HepG2 (cell line): Measurements from ENCODE around the gene UNKL. TPM values are rescaled to one million over a fixed set of nuclear protein-coding genes. Genes with fewer than 3 reads are reported as not detected.

Experiments
- CREB3 ChIP-seq: sonication (generic); formaldehyde crosslinking; IDR thresholded peaks from 2 replicates; pipeline ENCODE4 v1.5.0; 2020; ENCODE audit warnings: missing genetic modification reagents
- EEA1 ChIP-seq: sonication (generic); formaldehyde crosslinking; IDR thresholded peaks from 2 replicates; pipeline ENCODE4 v1.5.1; 2020; ENCODE audit warnings: mild to moderate bottlenecking, missing genetic modification reagents, borderline replicate concordance
- HNRNPL ChIP-seq: fragments of 200-400 bp; formaldehyde crosslinking; IDR thresholded peaks from 2 replicates; pipeline ENCODE4 v1.6.1; 2017; ENCODE audit warnings: mild to moderate bottlenecking, low read depth, low read length
- IKZF4 ChIP-seq: sonication (generic); formaldehyde crosslinking; IDR thresholded peaks from 2 replicates; pipeline ENCODE4 v1.5.1; 2020; ENCODE audit warnings: borderline replicate concordance, mild to moderate bottlenecking, low read depth, missing genetic modification reagents; ENCODE audit errors: not compliant biosample characterization
- IRF2 ChIP-seq: IDR thresholded peaks from 2 replicates; pipeline ENCODE4 v1.6.1; 2018; ENCODE audit warnings: missing genetic modification reagents, missing compliant biosample characterization
- ISL2 ChIP-seq: sonication (generic); formaldehyde crosslinking; IDR thresholded peaks from 2 replicates; pipeline ENCODE4 v1.5.0; 2020; ENCODE audit warnings: missing genetic modification reagents
- KDM1A ChIP-seq: IDR thresholded peaks from 2 replicates; pipeline ENCODE4 v1.6.1; 2016; ENCODE audit warnings: missing compliant biosample characterization
- MAFF ChIP-seq: IDR thresholded peaks from 2 replicates; pipeline ENCODE4 v1.6.1; 2011; ENCODE audit warnings: low read depth, low read length, improper control_type of control experiment
- MTA1 ChIP-seq: sonication (generic); formaldehyde crosslinking; IDR thresholded peaks from 2 replicates; pipeline ENCODE4 v1.4.0; 2020; ENCODE audit warnings: missing genetic modification reagents, mild to moderate bottlenecking, borderline replicate concordance
- NFAT5 ChIP-seq: sonication (generic); formaldehyde crosslinking; IDR thresholded peaks from 2 replicates; pipeline ENCODE4 v1.4.0; 2020; ENCODE audit warnings: missing genetic modification reagents
- SMAD3 ChIP-seq: sonication (generic); formaldehyde crosslinking; IDR thresholded peaks from 2 replicates; pipeline ENCODE4 v1.4.0; 2020; ENCODE audit warnings: missing genetic modification reagents
- SMAD9 ChIP-seq: sonication (generic); formaldehyde crosslinking; IDR thresholded peaks from 2 replicates; pipeline ENCODE4 v1.5.1; 2020; ENCODE audit warnings: mild to moderate bottlenecking, missing genetic modification reagents
- TEAD3 ChIP-seq: optimal IDR thresholded peaks from 2 replicates; pipeline ENCODE3; 2016; ENCODE audit warnings: borderline replicate concordance
- ZBTB43 ChIP-seq: sonication (generic); formaldehyde crosslinking; conservative IDR thresholded peaks from 2 replicates; pipeline ENCODE4 v1.4.0; 2020; ENCODE audit warnings: missing genetic modification reagents
- ZFP37 ChIP-seq: sonication (generic); formaldehyde crosslinking; IDR thresholded peaks from 2 replicates; pipeline ENCODE4 v1.4.0; 2020; ENCODE audit warnings: missing genetic modification reagents, borderline replicate concordance
- ZNF10 ChIP-seq: sonication (generic); formaldehyde crosslinking; IDR thresholded peaks from 2 replicates; pipeline ENCODE4 v1.4.0; 2020; ENCODE audit warnings: mild to moderate bottlenecking, low read depth, missing genetic modification reagents, borderline replicate concordance
- ZNF501 ChIP-seq: sonication (generic); formaldehyde crosslinking; IDR thresholded peaks from 2 replicates; pipeline ENCODE4 v1.5.1; 2020; ENCODE audit warnings: mild to moderate bottlenecking, moderate library complexity, missing genetic modification reagents
- ZNF510 ChIP-seq: sonication (generic); formaldehyde crosslinking; IDR thresholded peaks from 2 replicates; pipeline ENCODE4 v1.4.0; 2020; ENCODE audit warnings: low read depth, mild to moderate bottlenecking, missing genetic modification reagents
- ZNF546 ChIP-seq: sonication (generic); formaldehyde crosslinking; conservative IDR thresholded peaks from 2 replicates; pipeline ENCODE4 v1.8.1; 2023; ENCODE audit warnings: mild to moderate bottlenecking, missing genetic modification reagents
- ZNF570 ChIP-seq: sonication (generic); formaldehyde crosslinking; IDR thresholded peaks from 2 replicates; pipeline ENCODE4 v1.4.0; 2020; ENCODE audit warnings: mild to moderate bottlenecking, missing genetic modification reagents, borderline replicate concordance
- ZNF737 ChIP-seq: sonication (generic); formaldehyde crosslinking; IDR thresholded peaks from 2 replicates; pipeline ENCODE4 v1.5.0; 2020; ENCODE audit warnings: missing genetic modification reagents, mild to moderate bottlenecking, borderline replicate concordance
- polyA plus RNA-seq, 8 experiments: library from polyadenylated mRNA; depleted of rRNA in 3 of 8; stranded (reverse) in 7 of 8; unstranded in 1 of 8; fragments of >200 nt; fragmentation: Illumina TruSeq in 4 of 8; extraction: Trizol in 4 of 8; gene quantifications; 2 replicates each; pipeline versions ENCODE4 v1.2.1 to v1.2.3, GENCODE V29; 2011 to 2016; ENCODE audit warnings: low read depth in 4 of 8, missing spikeins in 1 of 8, mixed read lengths in 1 of 8; ENCODE audit not compliant: insufficient read depth in 1 of 8
- total RNA-seq, 5 experiments: library from RNA; depleted of rRNA; stranded (reverse); fragments of >200 nt; fragmentation: Illumina TruSeq; extraction: Trizol; gene quantifications; 2 replicates each; pipeline ENCODE4 v1.2.3, GENCODE V29; 2016; ENCODE audit warnings: low read depth in 1 of 5

The UNKL gene
- total and polyA plus RNA-seq, 2 of the 13 experiments (the other 11 are each of a cell fraction or from before 2014, with no cell fraction given), result 10.4 to 17.6 TPM

GRCh38 chr16:1430759-1431496 lies 16.4 kb upstream of the UNKL start, which contains the start of gene PERCC1 (continued):
- no peak for TF ChIP-seq NFAT5
- peak; percentile 81 for TF ChIP-seq HNRNPL
- peak; percentile 68; the same call in 1 of the 2 replicates for TF ChIP-seq ISL2 (CRISPR knock-in tag)
- no peak for TF ChIP-seq ZBTB43 (CRISPR knock-in tag)
- peak; percentile 77; the same call in 1 of the 2 replicates for TF ChIP-seq SMAD3 (CRISPR knock-in tag)
- TF ChIP-seq IKZF4 (CRISPR knock-in tag), result no peak
- no peak for TF ChIP-seq SMAD9 (CRISPR knock-in tag)
- TF ChIP-seq KDM1A (CRISPR knock-in tag), result no peak
- TF ChIP-seq ZFP37 (CRISPR knock-in tag), result no peak
- TF ChIP-seq ZNF546, result no peak
- peak; percentile 81 for TF ChIP-seq ZNF501 (CRISPR knock-in tag)
- no peak for TF ChIP-seq MAFF
- TF ChIP-seq ZNF10 (CRISPR knock-in tag), result no peak
- peak; percentile 66; the same call in 1 of the 2 replicates for TF ChIP-seq ZNF510 (CRISPR knock-in tag)
- no peak for TF ChIP-seq ZNF737 (CRISPR knock-in tag)
- no peak for TF ChIP-seq CREB3
- TF ChIP-seq EEA1 (CRISPR knock-in tag), result no peak
- TF ChIP-seq IRF2 (CRISPR knock-in tag), result peak; percentile 31; the same call in 1 of the 2 replicates
- peak; percentile 54 for TF ChIP-seq TEAD3 (CRISPR knock-in tag)
- TF ChIP-seq MTA1, result peak; percentile 83; the same call in 1 of the 2 replicates
- TF ChIP-seq ZNF570 (CRISPR knock-in tag), result no peak
